Stimulated activated naive CD8-positive, alpha-beta T cell treated with anti-CD3 and anti-CD28 coated beads, Interleukin-15, amount 100 ng/mL, for 72 hours (primary cell): ENCODE results near the gene SLC10A2.

ENCODE experiments used
- ATAC-seq: fragments of 150-1000 bp; cut with Tn5 transposase; 2 replicates; pipeline ENCODE4 v1.10.0; 2021; ENCODE audit warnings: mild to moderate bottlenecking, moderate library complexity
- DNase-seq, 2 donors: peaks; one replicate each; pipeline ENCODE4 v3.0.0; 2021 to 2022
- H3K27ac Mint-ChIP-seq, 2 donors: one replicate each; pipeline ENCODE4 v1.8.0; 2022; ENCODE audit warnings: mild to moderate bottlenecking in 2 of 2, mixed read lengths in 2 of 2, moderate library complexity in 2 of 2
- H3K27me3 Mint-ChIP-seq: one replicate; pipeline ENCODE4 v1.8.0; 2022; ENCODE audit warnings: mixed read lengths
- H3K4me1 Mint-ChIP-seq: one replicate; pipeline ENCODE4 v1.8.0; 2022; ENCODE audit warnings: mild to moderate bottlenecking, mixed read lengths
- H3K4me3 Mint-ChIP-seq, 2 donors: one replicate each; pipeline ENCODE4 v1.8.0; 2022; ENCODE audit warnings: mild to moderate bottlenecking in 2 of 2, mixed read lengths in 2 of 2, moderate library complexity in 1 of 2
- H3K9me3 Mint-ChIP-seq, 2 donors: one replicate each; pipeline ENCODE4 v1.8.0; 2022; ENCODE audit warnings: mixed read lengths in 2 of 2

The SLC10A2 gene

DNA sequence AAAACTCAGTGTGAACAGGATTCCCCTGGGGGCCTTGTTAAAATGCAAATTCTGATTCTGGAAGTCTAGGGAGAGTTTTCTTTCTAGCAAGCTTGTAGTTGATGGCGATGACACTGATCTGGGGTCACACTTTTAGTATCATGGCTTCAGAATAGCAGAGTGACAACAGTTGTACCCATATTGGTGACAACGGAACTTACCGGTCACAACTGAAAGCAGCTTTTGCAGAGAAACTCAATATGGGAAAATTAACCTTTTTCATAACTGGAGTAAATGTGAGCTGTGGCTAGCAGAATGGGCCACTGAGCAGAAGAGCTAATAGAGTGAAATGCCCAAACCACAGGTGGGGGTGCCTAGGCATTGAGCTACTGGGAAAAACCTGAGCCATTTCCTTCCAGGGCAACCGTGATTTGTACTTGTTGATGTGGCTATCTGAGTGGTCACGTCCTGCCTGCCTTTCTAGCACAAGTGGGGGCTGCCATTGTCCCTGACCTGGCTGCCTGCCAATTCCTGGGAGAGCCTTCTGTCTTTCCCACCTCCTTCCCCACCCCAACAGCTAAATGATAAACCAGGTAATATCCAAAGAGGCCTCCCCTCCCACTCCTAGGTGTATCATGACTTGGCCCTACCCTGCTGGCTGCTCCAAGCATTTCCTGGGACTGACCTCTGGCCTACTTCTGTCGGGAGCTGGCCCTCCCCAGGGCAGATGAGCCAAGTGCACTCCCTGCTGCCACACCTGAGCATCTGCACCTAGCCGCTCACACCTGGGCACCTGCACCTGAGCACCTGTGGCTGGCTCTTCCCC lies 1.7 kb upstream of the SLC10A2 start:
- H3K27ac Mint-ChIP-seq, result no peak overlapping the region
- no peak for DNase-seq
- H3K27me3 Mint-ChIP-seq, result no peaks in the 10 kb centered on the region
- no peak overlapping the region for H3K4me3 Mint-ChIP-seq
- H3K4me1 Mint-ChIP-seq, result no peaks in the 10 kb centered on the region
- no peak for ATAC-seq
- no peaks in the 10 kb centered on the region for H3K9me3 Mint-ChIP-seq

DNA sequence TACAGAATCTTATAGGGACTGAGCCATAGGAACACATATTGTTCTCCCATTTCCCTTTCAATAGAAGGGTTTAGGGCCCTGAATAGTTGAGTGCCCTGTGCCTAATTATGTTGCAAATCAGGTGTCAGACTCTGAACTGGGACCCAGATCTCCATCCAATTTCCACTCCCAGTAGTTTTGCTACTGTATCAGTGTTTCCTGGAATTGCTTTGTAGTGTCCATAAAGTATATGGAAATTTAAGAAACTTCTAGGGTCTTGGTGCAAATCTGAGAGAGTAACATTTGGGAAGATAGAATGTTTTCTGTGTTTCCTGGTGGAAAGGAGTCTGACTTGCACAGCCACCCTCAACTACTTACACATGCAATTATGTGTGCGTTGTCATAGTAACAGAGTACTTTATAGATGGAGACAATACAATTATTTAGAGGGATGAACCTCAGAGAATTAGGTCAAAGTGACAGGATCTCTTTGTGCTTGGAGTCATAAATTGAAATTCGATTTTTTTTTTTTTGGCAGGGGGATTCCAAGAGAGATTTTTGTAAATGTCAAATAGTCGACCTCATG lies 646 bp upstream of the SLC10A2 start:
- Mint-ChIP-seq H3K4me3 (no peak overlapping the region), H3K27ac (no peak overlapping the region), H3K4me1 (no peaks in the 10 kb centered on the region), H3K27me3 (peaks cover 7% of the 10 kb centered on the region), H3K9me3 (no peaks in the 10 kb centered on the region)
- ATAC-seq (no peak), DNase-seq (no peak)

DNA sequence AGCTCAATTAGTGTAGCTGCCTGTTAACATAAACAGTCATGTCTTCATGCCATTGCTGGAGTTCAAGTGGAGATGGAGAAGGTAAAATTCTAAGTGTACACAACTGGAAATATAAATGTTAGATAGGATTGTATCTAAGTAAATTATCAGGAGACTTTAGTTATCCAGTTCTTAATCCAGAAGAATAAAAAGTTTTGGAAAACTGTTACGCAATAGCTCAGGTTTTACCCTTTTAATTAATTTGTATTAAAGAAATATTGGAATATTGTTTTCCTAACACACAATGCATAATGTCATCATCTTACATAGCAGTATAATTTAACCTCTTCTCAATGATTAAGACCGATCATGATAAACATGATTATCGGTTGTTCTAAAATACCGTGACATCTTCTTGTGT lies 2.8 kb downstream of the SLC10A2 start:
- Mint-ChIP-seq H3K4me1 (no peaks in the 10 kb centered on the region), H3K4me3 (no peak overlapping the region), H3K9me3 (no peaks in the 10 kb centered on the region), H3K27me3 (peaks cover 7% of the 10 kb centered on the region), H3K27ac (no peak overlapping the region)
- DNase-seq (no peak), ATAC-seq (no peak)

- H3K27ac Mint-ChIP-seq, result no peak overlapping the region
- H3K4me1 Mint-ChIP-seq, result no peaks in the 10 kb centered on the region
- DNase-seq (no peak), ATAC-seq (no peak)
- H3K4me3 Mint-ChIP-seq, result no peak overlapping the region
- peaks cover 7% of the 10 kb centered on the region for H3K27me3 Mint-ChIP-seq
- H3K9me3 Mint-ChIP-seq, result no peaks in the 10 kb centered on the region
These were observed 4.1 kb downstream of the SLC10A2 start for GRCh38 chr13:103062079-103062478.

DNA sequence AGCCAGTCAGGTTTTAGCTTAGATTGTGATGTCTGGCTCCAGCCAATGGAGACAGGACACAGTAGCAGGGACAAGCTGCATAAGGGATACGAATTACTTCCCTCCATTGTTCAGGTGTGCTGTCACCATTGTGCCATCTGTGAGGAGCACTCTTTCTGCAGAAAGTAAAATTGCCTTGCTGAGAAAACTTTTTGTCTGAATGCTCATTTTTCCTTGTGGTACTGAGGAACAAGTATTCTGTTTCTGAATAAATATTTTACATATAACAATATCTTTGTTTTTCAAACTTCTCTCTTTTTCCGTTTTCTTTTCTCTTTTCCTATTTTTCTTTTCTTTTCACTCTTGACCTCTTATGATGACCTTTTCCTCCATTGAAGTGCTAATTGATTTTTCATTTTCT lies 10.2 kb downstream of the SLC10A2 start:
- Mint-ChIP-seq H3K9me3 (peaks cover 16 to 32% of the 10 kb centered on the region in 2 donors), H3K4me1 (no peaks in the 10 kb centered on the region), H3K27ac (no peak overlapping the region), H3K4me3 (no peak overlapping the region), H3K27me3 (no peaks in the 10 kb centered on the region)
- ATAC-seq (no peak), DNase-seq (no peak)

DNA sequence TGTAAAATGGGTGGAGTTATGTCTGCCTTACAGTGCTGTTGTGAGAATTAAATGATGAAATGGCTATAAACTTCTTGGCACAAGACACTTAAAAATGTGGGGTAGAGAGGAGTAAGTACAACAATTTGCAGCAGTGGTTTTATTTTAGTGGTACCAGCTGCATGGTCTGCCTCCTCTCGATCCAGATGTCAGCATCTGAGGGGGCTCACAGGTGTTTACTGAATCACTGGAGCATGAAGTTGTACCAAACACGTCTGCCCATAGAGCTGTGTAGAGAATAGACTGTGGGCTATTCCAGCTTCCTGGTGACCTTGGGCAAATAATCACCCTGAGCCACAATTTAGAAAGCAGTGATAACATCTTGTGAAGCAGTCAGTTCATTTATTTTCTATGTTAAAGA lies 11.1 kb downstream of the SLC10A2 start:
- DNase-seq (no peak), ATAC-seq (no peak)
- peaks cover 16 to 32% of the 10 kb centered on the region in 2 donors for H3K9me3 Mint-ChIP-seq
- H3K27ac Mint-ChIP-seq, result no peak overlapping the region
- no peak overlapping the region for H3K4me3 Mint-ChIP-seq
- H3K27me3 Mint-ChIP-seq, result no peaks in the 10 kb centered on the region
- H3K4me1 Mint-ChIP-seq, result no peaks in the 10 kb centered on the region

DNA sequence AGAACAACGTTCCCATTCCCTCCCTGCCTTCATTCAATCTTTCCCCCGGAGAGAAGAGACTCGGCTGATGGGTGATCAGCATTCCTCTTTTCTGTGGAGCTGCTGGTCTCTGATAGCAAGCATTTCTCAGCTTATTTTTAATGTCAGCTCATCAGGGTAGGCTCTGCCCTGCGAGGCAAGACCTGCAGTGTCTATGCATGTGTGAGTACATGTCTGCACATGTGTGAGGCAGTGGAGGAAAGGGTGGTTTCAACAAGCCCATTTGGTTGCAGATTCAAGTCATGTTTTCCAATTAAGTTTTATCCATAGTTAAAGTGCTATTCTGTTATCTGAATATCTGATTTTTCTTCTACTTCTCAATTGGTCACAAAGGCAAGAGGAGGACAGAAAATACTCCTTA lies 19.5 kb downstream of the SLC10A2 start:
- no peak for ATAC-seq
- no peak for DNase-seq

GRCh38 chr13:103044056-103044455 lies 22.2 kb downstream of the SLC10A2 start:
- DNase-seq (no peak), ATAC-seq (no peak)
- no peaks in the 10 kb centered on the region for H3K4me1 Mint-ChIP-seq
- H3K9me3 Mint-ChIP-seq, result no peaks in the 10 kb centered on the region
- H3K27me3 Mint-ChIP-seq, result no peaks in the 10 kb centered on the region
- H3K27ac Mint-ChIP-seq, result no peak overlapping the region
- H3K4me3 Mint-ChIP-seq, result no peak overlapping the region

More for the DNA sequence above, 19.5 kb downstream of the SLC10A2 start:
- no peak overlapping the region for H3K27ac Mint-ChIP-seq
- H3K4me1 Mint-ChIP-seq, result no peaks in the 10 kb centered on the region
- no peak overlapping the region for H3K4me3 Mint-ChIP-seq
- H3K27me3 Mint-ChIP-seq, result no peaks in the 10 kb centered on the region
- no peaks in the 10 kb centered on the region for H3K9me3 Mint-ChIP-seq

DNA sequence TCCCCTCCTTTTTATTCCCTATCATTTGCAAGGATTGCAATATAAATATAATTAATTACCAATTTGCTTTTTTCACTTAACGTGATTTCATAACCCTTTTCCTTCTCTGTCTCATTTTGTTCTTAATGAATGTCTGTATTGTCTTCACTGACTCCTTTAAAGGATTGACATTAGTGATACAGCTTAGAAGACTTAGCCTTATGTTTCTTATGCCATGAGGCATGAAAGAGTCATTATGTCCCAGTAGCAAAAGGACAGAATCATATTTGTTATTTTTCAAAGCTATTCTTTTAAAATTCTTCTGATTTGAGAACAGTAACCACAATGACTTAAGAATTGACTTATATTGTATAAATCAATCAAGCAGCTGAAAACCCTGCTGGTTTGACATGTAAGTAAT lies 26.2 kb downstream of the SLC10A2 start:
- Mint-ChIP-seq H3K4me1 (no peaks in the 10 kb centered on the region), H3K27me3 (no peaks in the 10 kb centered on the region), H3K4me3 (no peak overlapping the region), H3K9me3 (no peaks in the 10 kb centered on the region), H3K27ac (no peak overlapping the region)
- DNase-seq (no peak), ATAC-seq (no peak)

GRCh38 chr13:103039183-103039582 lies 27.0 kb downstream of the SLC10A2 start:
- no peak overlapping the region for H3K27ac Mint-ChIP-seq
- ATAC-seq (no peak), DNase-seq (no peak)
- no peaks in the 10 kb centered on the region for H3K9me3 Mint-ChIP-seq
- no peak overlapping the region for H3K4me3 Mint-ChIP-seq
- H3K4me1 Mint-ChIP-seq, result no peaks in the 10 kb centered on the region
- no peaks in the 10 kb centered on the region for H3K27me3 Mint-ChIP-seq

GRCh38 chr13:103036268-103036667 lies 29.9 kb downstream of the SLC10A2 start:
- H3K9me3 Mint-ChIP-seq, result no peaks in the 10 kb centered on the region
- H3K4me3 Mint-ChIP-seq, result no peak overlapping the region
- no peaks in the 10 kb centered on the region for H3K27me3 Mint-ChIP-seq
- DNase-seq (no peak), ATAC-seq (no peak)
- no peaks in the 10 kb centered on the region for H3K4me1 Mint-ChIP-seq
- no peak overlapping the region for H3K27ac Mint-ChIP-seq

DNA sequence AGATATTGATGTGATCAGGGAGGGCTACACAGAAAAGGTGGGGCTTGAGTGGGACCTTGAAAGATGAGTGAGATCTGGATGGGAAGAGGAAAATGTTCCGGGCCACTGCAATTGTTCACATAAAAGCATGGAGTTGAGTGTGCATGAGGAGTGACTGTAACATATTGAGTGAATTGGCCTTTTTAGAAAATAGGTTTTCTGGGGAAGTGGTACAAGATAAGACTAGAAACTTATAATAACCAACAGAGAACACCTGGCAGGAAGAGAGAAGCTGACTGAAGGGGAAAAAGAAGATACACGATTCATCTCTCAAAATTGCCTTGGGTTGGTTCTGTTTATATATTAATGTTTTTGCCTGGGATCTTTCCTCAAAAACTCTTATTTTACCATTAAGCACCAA lies 32.2 kb downstream of the SLC10A2 start:
- Mint-ChIP-seq H3K4me1 (no peaks in the 10 kb centered on the region), H3K27me3 (no peaks in the 10 kb centered on the region), H3K4me3 (no peak overlapping the region), H3K9me3 (no peaks in the 10 kb centered on the region), H3K27ac (no peak overlapping the region)
- no peak for ATAC-seq
- DNase-seq, result no peak

- H3K4me1 Mint-ChIP-seq, result no peaks in the 10 kb centered on the region
These were observed 34.8 kb downstream of the SLC10A2 start for GRCh38 chr13:103031332-103031873.

DNA sequence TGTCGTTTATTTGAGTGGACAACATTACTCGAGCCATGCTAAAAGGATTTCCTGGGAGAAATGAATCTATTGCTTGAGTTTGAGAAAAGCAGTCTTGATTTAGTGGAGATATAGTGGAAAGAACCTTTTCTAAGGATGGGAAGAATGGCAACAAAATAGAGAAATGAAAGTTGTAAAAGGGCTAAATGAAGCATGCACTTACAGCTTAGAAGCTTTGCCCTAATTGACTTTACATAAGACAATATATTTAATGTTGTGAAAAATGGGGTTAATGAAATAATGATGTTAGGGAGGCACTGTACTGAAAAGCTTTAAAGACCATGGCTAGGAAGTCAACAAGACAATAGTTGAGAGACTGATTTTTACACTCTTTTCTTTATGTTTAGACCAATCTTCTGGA lies 35.4 kb downstream of the SLC10A2 start:
- H3K27me3 Mint-ChIP-seq, result no peaks in the 10 kb centered on the region
- no peaks in the 10 kb centered on the region for H3K4me1 Mint-ChIP-seq
- ATAC-seq (no peak), DNase-seq (no peak)
- H3K9me3 Mint-ChIP-seq, result peaks cover 3 to 14% of the 10 kb centered on the region in 2 donors
- no peak overlapping the region for H3K4me3 Mint-ChIP-seq
- no peak overlapping the region for H3K27ac Mint-ChIP-seq

More at GRCh38 chr13:103031332-103031873, 34.8 kb downstream of the SLC10A2 start:
- DNase-seq (no peak), ATAC-seq (no peak)
- Mint-ChIP-seq H3K27me3 (no peaks in the 10 kb centered on the region), H3K27ac (no peak overlapping the region), H3K4me3 (no peak overlapping the region), H3K9me3 (peaks cover 0 to 11% of the 10 kb centered on the region in 2 donors)

- H3K4me1 Mint-ChIP-seq, result no peaks in the 10 kb centered on the region
- no peak overlapping the region for H3K27ac Mint-ChIP-seq
- ATAC-seq (no peak), DNase-seq (no peak)
- peaks cover 11 to 22% of the 10 kb centered on the region in 2 donors for H3K9me3 Mint-ChIP-seq
- no peaks in the 10 kb centered on the region for H3K27me3 Mint-ChIP-seq
- H3K4me3 Mint-ChIP-seq, result no peak overlapping the region
These were observed 36.4 kb downstream of the SLC10A2 start for GRCh38 chr13:103029798-103030197.

DNA sequence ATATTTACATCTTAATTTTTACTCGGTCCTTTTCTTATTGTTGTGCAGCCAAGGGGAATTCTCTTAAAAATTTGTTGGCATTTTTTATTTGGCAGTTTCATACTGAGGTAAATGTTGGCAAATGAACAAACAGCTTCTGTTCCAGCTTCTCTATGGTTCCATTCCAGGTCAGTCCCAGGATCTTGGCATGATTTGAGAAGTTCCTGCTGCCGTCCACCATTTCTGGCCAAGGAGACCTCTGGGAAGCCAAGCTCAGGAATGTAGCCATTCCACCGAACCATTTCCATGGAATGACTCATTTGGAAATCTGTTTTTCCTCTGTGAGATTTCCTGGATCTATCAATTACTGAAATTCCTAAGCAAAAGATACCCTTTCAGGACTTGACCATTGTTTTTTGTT lies 43.9 kb downstream of the SLC10A2 start:
- peaks cover 17 to 35% of the 10 kb centered on the region in 2 donors for H3K9me3 Mint-ChIP-seq
- ATAC-seq (no peak), DNase-seq (no peak)
- H3K4me1 Mint-ChIP-seq, result no peaks in the 10 kb centered on the region
- H3K4me3 Mint-ChIP-seq, result no peak overlapping the region
- H3K27me3 Mint-ChIP-seq, result no peaks in the 10 kb centered on the region
- H3K27ac Mint-ChIP-seq, result no peak overlapping the region
